NCI-H748 (cell line): ENCODE results near the gene SPNS3.

ENCODE experiments used
- DNase-seq: peaks from one replicate; lab custom pipeline; 2025; ENCODE audit not compliant: unreplicated experiment; lab: John Stamatoyannopoulos, UW

Gene SPNS3

GRCh38 chr17:4426499-4427208, 7.1 kb upstream of the SPNS3 start:
- DNase-seq, result no peak

- no peak for DNase-seq
These were observed 6.2 kb upstream of the SPNS3 start for GRCh38 chr17:4427505-4427904.

GRCh38 chr17:4436381-4436780, 2.6 kb downstream of the SPNS3 start:
- DNase-seq, result no peak

- no peak for DNase-seq
These were observed 3.1 kb downstream of the SPNS3 start for GRCh38 chr17:4436846-4437245.

- no peak for DNase-seq
These were observed 4.6 kb downstream of the SPNS3 start for GRCh38 chr17:4438162-4438944.

- no peak for DNase-seq
These were observed 6.3 kb downstream of the SPNS3 start for GRCh38 chr17:4440021-4440420.

- DNase-seq, result no peak
These were observed 7.2 kb downstream of the SPNS3 start for GRCh38 chr17:4440690-4441686.

- DNase-seq, result no peak
These were observed 8.8 kb downstream of the SPNS3 start for GRCh38 chr17:4442582-4442981.

GRCh38 chr17:4443476-4443875, 9.7 kb downstream of the SPNS3 start:
- DNase-seq, result no peak

- DNase-seq, result no peak
These were observed 11.2 kb downstream of the SPNS3 start for GRCh38 chr17:4444782-4445473.

- DNase-seq, result no peak
These were observed 12.0 kb downstream of the SPNS3 start for GRCh38 chr17:4445731-4446130.

- DNase-seq, result no peak
These were observed 12.8 kb downstream of the SPNS3 start for GRCh38 chr17:4446326-4447071.

- no peak for DNase-seq
These were observed 14.6 kb downstream of the SPNS3 start for GRCh38 chr17:4448197-4448980.

- no peak for DNase-seq
These were observed 16.0 kb downstream of the SPNS3 start for GRCh38 chr17:4449736-4450135.

- no peak for DNase-seq
These were observed 17.1 kb downstream of the SPNS3 start for GRCh38 chr17:4450710-4451316.

GRCh38 chr17:4453812-4454591, 20.3 kb downstream of the SPNS3 start:
- no peak for DNase-seq

GRCh38 chr17:4460661-4461060, 26.9 kb downstream of the SPNS3 start:
- no peak for DNase-seq
